Glutamatergic neuron (in vitro differentiated cells): ENCODE results near the gene TMEM178A. TPM values are rescaled to one million over a fixed set of nuclear protein-coding genes. Genes with fewer than 3 reads are reported as not detected.
"Not testable (repeated sequence)": the region's sequence is repeated elsewhere in the genome, so short reads cannot be mapped to it uniquely, and the experiment has no call there.

Experiments used
- DNase-seq: peaks from one replicate; pipeline ENCODE4 v3.0.0; 2022
- H3K27ac Mint-ChIP-seq: one replicate; pipeline ENCODE4 v1.8.0; 2020; ENCODE audit warnings: mild to moderate bottlenecking, mixed read lengths, inconsistent platforms; ENCODE audit not compliant: unreplicated experiment
- H3K27me3 Mint-ChIP-seq: one replicate; pipeline ENCODE4 v1.8.0; 2020; ENCODE audit warnings: mild to moderate bottlenecking, moderate library complexity, mixed read lengths, inconsistent platforms; ENCODE audit not compliant: unreplicated experiment
- H3K36me3 Mint-ChIP-seq: one replicate; pipeline ENCODE4 v1.8.0; 2020; ENCODE audit warnings: mild to moderate bottlenecking, mixed read lengths, inconsistent platforms; ENCODE audit not compliant: unreplicated experiment
- H3K4me1 Mint-ChIP-seq: one replicate; pipeline ENCODE4 v1.8.0; 2020; ENCODE audit warnings: mild to moderate bottlenecking, low read depth, mixed read lengths, inconsistent platforms; ENCODE audit not compliant: unreplicated experiment
- H3K4me3 Mint-ChIP-seq: one replicate; pipeline ENCODE4 v1.8.0; 2020; ENCODE audit warnings: mild to moderate bottlenecking, mixed read lengths, inconsistent platforms; ENCODE audit not compliant: unreplicated experiment
- H3K9me3 Mint-ChIP-seq: one replicate; pipeline ENCODE4 v1.8.0; 2020; ENCODE audit warnings: mild to moderate bottlenecking, moderate library complexity, mixed read lengths, inconsistent platforms; ENCODE audit not compliant: unreplicated experiment
- CTCF ChIP-seq: fragments of 200-600 bp; sonication (generic); IDR thresholded peaks from one replicate; pipeline ENCODE4 v1.5.0; 2021; ENCODE audit not compliant: partially characterized antibody, unreplicated experiment
- total RNA-seq: library from RNA; stranded (reverse); fragmentation: NEBNext Ultra II Directional; extraction: Animal tissue kit (Norgen Biotek cat#: 25700); gene quantifications from one replicate; pipeline ENCODE4 v1.2.1, GENCODE V29; 2021; ENCODE audit not compliant: unreplicated experiment

The TMEM178A gene
- total RNA-seq, 1 donor from 2014 or later = 12.5 TPM

DNA sequence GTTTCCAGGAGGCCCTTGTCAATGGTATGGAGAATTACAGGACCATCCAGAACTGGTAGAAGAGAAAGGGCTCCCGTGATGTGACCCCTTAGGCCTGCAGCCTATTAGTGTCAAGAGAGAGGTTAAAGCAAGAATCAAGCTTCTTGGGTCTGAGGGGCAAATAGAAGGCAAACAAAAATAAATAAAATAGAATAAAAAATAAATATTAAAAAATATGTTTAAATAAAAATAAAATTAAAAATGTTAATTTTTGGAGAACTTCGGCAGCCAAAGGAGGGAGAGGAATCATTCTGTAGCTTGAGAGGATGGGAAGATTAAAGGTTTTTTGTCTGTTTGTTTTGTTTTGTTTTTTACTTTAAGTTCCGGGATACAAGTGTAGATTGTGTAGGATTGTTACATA, 15.2 kb upstream of the TMEM178A start:
- no peak for DNase-seq
- no peak overlapping the region for H3K4me3 Mint-ChIP-seq
- no peaks in the 10 kb centered on the region for H3K9me3 Mint-ChIP-seq
- H3K4me1 Mint-ChIP-seq = no peaks in the 10 kb centered on the region
- no peak for TF ChIP-seq CTCF
- no peaks in the 10 kb centered on the region for H3K36me3 Mint-ChIP-seq
- H3K27me3 Mint-ChIP-seq = no peaks in the 10 kb centered on the region
- H3K27ac Mint-ChIP-seq = no peak overlapping the region

DNA sequence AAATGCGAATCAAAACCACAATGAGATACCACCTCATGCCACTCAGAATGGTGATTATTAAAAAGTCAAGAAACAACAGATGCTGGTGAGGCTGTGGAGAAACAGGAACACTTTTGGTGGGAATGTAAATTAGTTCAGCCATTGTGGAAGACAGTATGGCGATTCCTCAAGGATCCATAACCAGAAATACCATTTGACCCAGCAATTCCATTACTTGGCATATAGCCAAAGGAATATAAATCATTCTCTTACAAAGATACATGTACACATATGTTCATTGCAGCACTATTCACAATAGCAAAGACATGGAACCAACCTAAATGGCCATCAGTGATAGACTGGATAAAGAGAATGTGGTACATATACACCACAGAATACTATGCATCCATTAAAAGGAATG, 9.5 kb upstream of the TMEM178A start:
- not testable (repeated sequence) for H3K4me3 Mint-ChIP-seq, H3K36me3 Mint-ChIP-seq, DNase-seq, H3K27ac Mint-ChIP-seq, H3K4me1 Mint-ChIP-seq, H3K27me3 Mint-ChIP-seq, H3K9me3 Mint-ChIP-seq

DNA sequence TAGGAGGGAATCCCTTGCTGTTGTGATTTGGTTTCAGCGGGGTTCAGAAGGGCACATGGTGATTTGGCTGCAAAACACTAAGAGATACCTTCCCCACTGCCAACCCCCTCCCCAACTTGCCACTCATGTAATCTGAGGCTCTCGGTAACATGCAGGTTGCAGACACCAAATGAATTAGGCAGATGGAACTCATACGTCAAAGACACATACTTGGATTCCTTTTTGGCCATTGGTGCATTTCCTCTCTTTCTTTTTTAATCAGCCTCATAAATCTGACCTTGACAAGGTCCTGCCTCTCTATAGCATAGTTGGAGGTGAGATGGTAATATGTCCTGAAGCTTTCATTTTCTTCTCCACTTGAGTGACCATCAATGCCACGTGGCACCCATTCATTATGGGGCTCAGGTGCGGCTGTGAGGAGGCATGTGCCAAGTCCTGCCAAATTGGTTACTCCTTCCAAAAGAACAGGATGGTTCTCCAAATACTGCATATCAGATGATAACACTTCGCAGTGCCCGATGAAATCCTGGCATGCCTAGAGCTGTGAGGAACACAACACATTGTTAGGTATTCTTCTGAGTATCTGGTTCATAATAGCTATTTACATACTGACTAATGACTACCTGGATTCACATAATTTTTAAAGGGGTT, 8.3 kb upstream of the TMEM178A start:
- Mint-ChIP-seq H3K27me3 (peaks cover 4% of the 10 kb centered on the region), H3K4me3 (no peak overlapping the region), H3K4me1 (no peaks in the 10 kb centered on the region), H3K36me3 (no peaks in the 10 kb centered on the region), H3K9me3 (no peaks in the 10 kb centered on the region), H3K27ac (no peak overlapping the region)
- TF ChIP-seq CTCF = no peak
- DNase-seq = no peak

DNA sequence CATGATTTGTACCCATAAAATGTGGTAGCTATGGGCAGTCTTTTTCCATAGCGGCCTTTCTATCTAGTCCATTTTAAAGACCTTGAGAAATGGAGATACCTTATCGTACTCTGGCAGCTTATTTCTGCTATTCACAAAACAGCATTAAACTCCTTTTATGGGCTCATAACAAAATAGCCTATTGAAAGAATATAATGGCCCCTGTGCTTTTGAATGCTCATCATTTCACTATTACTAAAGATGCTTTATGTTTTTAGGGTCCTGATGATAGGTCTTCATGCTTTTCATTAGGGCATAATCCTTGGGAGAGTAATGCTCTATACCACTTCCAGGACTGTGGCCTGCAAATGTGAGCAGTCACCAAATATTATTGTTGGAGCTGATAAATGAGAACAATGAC, 7.3 kb upstream of the TMEM178A start:
- TF ChIP-seq CTCF = no peak
- Mint-ChIP-seq H3K4me3 (no peak overlapping the region), H3K36me3 (no peaks in the 10 kb centered on the region)

DNA sequence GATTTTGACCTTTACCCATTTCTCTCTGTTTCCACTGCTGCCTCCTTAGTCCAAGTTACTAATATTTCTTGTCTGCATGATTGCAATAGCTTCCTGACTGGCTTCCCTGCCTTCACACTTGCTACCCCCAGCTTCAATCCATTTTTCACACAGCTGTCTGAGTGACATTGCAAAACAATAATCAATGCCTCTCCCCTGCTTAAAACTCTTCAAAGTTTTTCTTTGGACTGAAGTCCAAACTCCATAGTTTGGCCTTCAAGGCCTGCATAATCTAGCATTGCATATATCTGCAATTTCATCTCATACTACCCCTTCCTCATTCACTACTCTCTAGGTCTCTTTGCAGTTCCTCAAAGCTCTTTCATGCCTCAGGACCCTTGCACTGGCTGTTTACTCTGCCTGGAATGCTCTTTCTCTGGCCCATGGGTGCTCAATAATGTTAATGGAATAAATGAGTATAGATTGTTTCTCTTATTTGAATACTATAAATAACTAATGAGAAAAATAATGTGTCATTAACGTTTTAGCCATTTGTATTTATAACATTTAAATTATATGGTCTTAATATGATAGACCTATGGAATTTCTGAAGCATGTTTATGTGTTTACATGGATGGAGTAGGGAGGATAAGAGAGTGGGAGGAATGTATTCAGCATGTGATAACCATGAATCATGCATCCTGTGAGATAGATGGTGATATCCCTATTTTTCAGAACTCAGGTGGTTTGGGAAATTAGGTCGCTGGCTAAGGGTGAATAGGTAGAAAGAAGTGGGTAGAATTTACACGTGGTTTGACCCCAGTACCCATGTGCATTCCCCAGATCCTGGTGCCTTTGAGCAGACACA, 5.7 kb upstream of the TMEM178A start:
- peaks cover 9% of the 10 kb centered on the region for H3K27me3 Mint-ChIP-seq
- H3K4me3 Mint-ChIP-seq = no peak overlapping the region
- H3K36me3 Mint-ChIP-seq = no peaks in the 10 kb centered on the region

More for the DNA sequence above, 7.3 kb upstream of the TMEM178A start:
- Mint-ChIP-seq H3K4me1 (no peaks in the 10 kb centered on the region), H3K9me3 (no peaks in the 10 kb centered on the region), H3K27me3 (peaks cover 4% of the 10 kb centered on the region), H3K27ac (no peak overlapping the region)
- DNase-seq = no peak

More for the DNA sequence above, 5.7 kb upstream of the TMEM178A start:
- Mint-ChIP-seq H3K4me1 (no peaks in the 10 kb centered on the region), H3K27ac (no peak overlapping the region), H3K9me3 (no peaks in the 10 kb centered on the region)
- DNase-seq = no peak
- TF ChIP-seq CTCF = no peak
